Esophagus (tissue), 2 donors: ENCODE data around the gene PRC1. TPM values are rescaled to one million over a fixed set of nuclear protein-coding genes. Genes with fewer than 3 reads are reported as not detected.

ENCODE experiments used
- H3K27ac ChIP-seq, 2 donors: one replicate each; pipeline ENCODE4 v1.5.1; 2013; ENCODE audit warnings: low read depth in 2 of 2, mild to moderate bottlenecking in 2 of 2, inconsistent platforms in 1 of 2, low read length in 1 of 2, moderate library complexity in 1 of 2
- H3K27me3 ChIP-seq, 2 donors: one replicate each; pipeline ENCODE4 v1.6.1; 2013; ENCODE audit warnings: low read length in 2 of 2, control low read depth in 1 of 2, mild to moderate bottlenecking in 1 of 2; ENCODE audit not compliant: insufficient read depth in 2 of 2, control insufficient read depth in 1 of 2
- H3K36me3 ChIP-seq, 2 donors: one replicate each; pipeline ENCODE4 v1.6.1; 2013; ENCODE audit warnings: low read length in 1 of 2; ENCODE audit not compliant: control insufficient read depth in 2 of 2, insufficient read depth in 2 of 2
- H3K4me1 ChIP-seq, 2 donors: one replicate each; pipeline ENCODE4 v1.6.1; 2013; ENCODE audit warnings: low read length in 1 of 2; ENCODE audit not compliant: control insufficient read depth in 2 of 2, insufficient read depth in 2 of 2
- H3K4me3 ChIP-seq, 2 donors: one replicate each; pipeline ENCODE4 v1.5.1; 2013; ENCODE audit warnings: low read length in 2 of 2, mild to moderate bottlenecking in 2 of 2, low read depth in 1 of 2, moderate library complexity in 1 of 2
- H3K9me3 ChIP-seq, 2 donors: one replicate each; pipeline ENCODE4 v1.6.1; 2013; ENCODE audit warnings: mild to moderate bottlenecking in 2 of 2, low read depth in 1 of 2, low read length in 1 of 2, moderate library complexity in 1 of 2; ENCODE audit not compliant: control insufficient read depth in 2 of 2, insufficient read depth in 1 of 2
- WGBS, 2 donors: extraction: QIAGEN DNeasy Blood & Tissue Kit; methylation state at CpG; one replicate each; pipeline ENCODE4 v1.1.7; 2013; 5-methylcytosine and 5-hydroxymethylcytosine counted together
- polyA plus RNA-seq, 2 donors: library from polyadenylated mRNA; stranded (reverse); fragments of 200-250 nt; gene quantifications; one replicate each; pipeline ENCODE4 v1.2.3, GENCODE V29; 2013
- donor health status: healthy with polysubstance abuse.
- donor health status: Bipolar disorder and iron deficiency.

The PRC1 gene
- polyA plus RNA-seq, 2 donors: 41.2 to 44.1 TPM

- H3K4me1 ChIP-seq: peaks cover 7 to 8% of the 10 kb centered on the region in 2 donors
- no peaks in the 10 kb centered on the region for H3K9me3 ChIP-seq
- no peaks in the 10 kb centered on the region for H3K27me3 ChIP-seq
- H3K4me3 ChIP-seq: no peak overlapping the region
- H3K27ac ChIP-seq: no peak overlapping the region
- peaks cover 5 to 25% of the 10 kb centered on the region in 2 donors for H3K36me3 ChIP-seq
- 83% methylated on average over 8 of the region's 8 CpGs for WGBS, 2 donors
These were observed 35.2 kb downstream of the PRC1 start for GRCh38 chr15:90959028-90959595.

GRCh38 chr15:90957791-90958190 lies 36.5 kb downstream of the PRC1 start:
- 71 to 76% methylated on average over 6 of the region's 6 CpGs for WGBS, 2 donors
- H3K4me3 ChIP-seq: peak overlapping the region in 1 of 2 donors; percentile 75

GRCh38 chr15:90957031-90957790 lies 37.1 kb downstream of the PRC1 start:
- H3K4me3 ChIP-seq: peak overlapping the region; percentile 72 to 75
- H3K36me3 ChIP-seq: peaks cover 5 to 36% of the 10 kb centered on the region in 2 donors
- peak overlapping the region in 1 of 2 donors; percentile 69 for H3K27ac ChIP-seq
- no peaks in the 10 kb centered on the region for H3K9me3 ChIP-seq
- WGBS, 2 donors: 23 to 26% methylated on average over 44 to 63 of the region's 63 CpGs
- H3K27me3 ChIP-seq: no peaks in the 10 kb centered on the region
- H3K4me1 ChIP-seq: peaks cover 7 to 12% of the 10 kb centered on the region in 2 donors

More at GRCh38 chr15:90957791-90958190, 36.5 kb downstream of the PRC1 start:
- peaks cover 7 to 12% of the 10 kb centered on the region in 2 donors for H3K4me1 ChIP-seq
- H3K36me3 ChIP-seq: peaks cover 5 to 34% of the 10 kb centered on the region in 2 donors
- H3K9me3 ChIP-seq: no peaks in the 10 kb centered on the region
- no peak overlapping the region for H3K27ac ChIP-seq
- no peaks in the 10 kb centered on the region for H3K27me3 ChIP-seq

GRCh38 chr15:90956274-90957030 lies 37.9 kb downstream of the PRC1 start:
- H3K4me1 ChIP-seq: peaks cover 7 to 12% of the 10 kb centered on the region in 2 donors
- WGBS, 2 donors: 9% methylated on average over 54 to 56 of the region's 56 CpGs
- peaks cover 5 to 32% of the 10 kb centered on the region in 2 donors for H3K36me3 ChIP-seq

GRCh38 chr15:90955624-90956273 lies 38.6 kb downstream of the PRC1 start:
- no peaks in the 10 kb centered on the region for H3K9me3 ChIP-seq
- H3K4me1 ChIP-seq: peaks cover 7 to 12% of the 10 kb centered on the region in 2 donors
- peak overlapping the region in 1 of 2 donors; percentile 75 for H3K4me3 ChIP-seq
- peak overlapping the region in 1 of 2 donors; percentile 13 for H3K27ac ChIP-seq
- H3K27me3 ChIP-seq: no peaks in the 10 kb centered on the region
- H3K36me3 ChIP-seq: peaks cover 0 to 28% of the 10 kb centered on the region in 2 donors
- WGBS, 2 donors: 48 to 53% methylated on average over 20 of the region's 20 CpGs

More at GRCh38 chr15:90956274-90957030, 37.9 kb downstream of the PRC1 start:
- H3K27ac ChIP-seq: peak overlapping the region in 1 of 2 donors; percentile 69
- H3K9me3 ChIP-seq: no peaks in the 10 kb centered on the region
- H3K27me3 ChIP-seq: no peaks in the 10 kb centered on the region
- H3K4me3 ChIP-seq: peak overlapping the region; percentile 72 to 75

- H3K9me3 ChIP-seq: no peaks in the 10 kb centered on the region
- 1% methylated on average over 69 of the region's 69 CpGs for WGBS, 2 donors
- peaks cover 7 to 12% of the 10 kb centered on the region in 2 donors for H3K4me1 ChIP-seq
- H3K27ac ChIP-seq: peak within 1 kb of the TSS; percentile 96
- H3K27me3 ChIP-seq: no peaks in the 10 kb centered on the region
- H3K36me3 ChIP-seq: peaks cover 6 to 25% of the 10 kb centered on the region in 2 donors
- H3K4me3 ChIP-seq: peak within 1 kb of the TSS; percentile 68 to 75
These were observed 39.4 kb downstream of the PRC1 start, which contains the start of gene RCCD1 for GRCh38 chr15:90954712-90955623. Gene RCCD1 (plus strand): TSS chr15:90954884. CDS start chr15:90956735, 1,851 bp downstream.

GRCh38 chr15:90953947-90954711 lies 40.2 kb downstream of the PRC1 start:
- H3K4me1 ChIP-seq: peaks cover 7 to 15% of the 10 kb centered on the region in 2 donors
- H3K27me3 ChIP-seq: no peaks in the 10 kb centered on the region
- H3K9me3 ChIP-seq: no peaks in the 10 kb centered on the region
- peaks cover 10 to 26% of the 10 kb centered on the region in 2 donors for H3K36me3 ChIP-seq
- 63 to 70% methylated on average over 16 of the region's 16 CpGs for WGBS, 2 donors
- peak overlapping the region; percentile 96 for H3K27ac ChIP-seq
- peak overlapping the region in 1 of 2 donors; percentile 75 for H3K4me3 ChIP-seq
